D721Med (cell line): ENCODE results near the gene AP1S1.
"Not testable (repeated sequence)": the region's sequence is repeated elsewhere in the genome, so short reads cannot be mapped to it uniquely, and the experiment has no call there.

Experiments
- DNase-seq: peaks from one replicate; pipeline ENCODE4 v3.0.0; 2011; ENCODE audit warnings: low spot score; ENCODE audit not compliant: insufficient read length
- FAIRE-seq: peaks from 2 replicates; lab custom pipeline; 2011; peaks lifted over from hg19 to GRCh38; lab: Jason Lieb, UNC
- CTCF ChIP-seq: IDR thresholded peaks from 2 replicates; pipeline ENCODE4 v1.5.1; 2012; ENCODE audit warnings: mild to moderate bottlenecking, control low read depth; ENCODE audit not compliant: insufficient read depth; ENCODE audit errors: missing control alignments

AP1S1 gene

DNA sequence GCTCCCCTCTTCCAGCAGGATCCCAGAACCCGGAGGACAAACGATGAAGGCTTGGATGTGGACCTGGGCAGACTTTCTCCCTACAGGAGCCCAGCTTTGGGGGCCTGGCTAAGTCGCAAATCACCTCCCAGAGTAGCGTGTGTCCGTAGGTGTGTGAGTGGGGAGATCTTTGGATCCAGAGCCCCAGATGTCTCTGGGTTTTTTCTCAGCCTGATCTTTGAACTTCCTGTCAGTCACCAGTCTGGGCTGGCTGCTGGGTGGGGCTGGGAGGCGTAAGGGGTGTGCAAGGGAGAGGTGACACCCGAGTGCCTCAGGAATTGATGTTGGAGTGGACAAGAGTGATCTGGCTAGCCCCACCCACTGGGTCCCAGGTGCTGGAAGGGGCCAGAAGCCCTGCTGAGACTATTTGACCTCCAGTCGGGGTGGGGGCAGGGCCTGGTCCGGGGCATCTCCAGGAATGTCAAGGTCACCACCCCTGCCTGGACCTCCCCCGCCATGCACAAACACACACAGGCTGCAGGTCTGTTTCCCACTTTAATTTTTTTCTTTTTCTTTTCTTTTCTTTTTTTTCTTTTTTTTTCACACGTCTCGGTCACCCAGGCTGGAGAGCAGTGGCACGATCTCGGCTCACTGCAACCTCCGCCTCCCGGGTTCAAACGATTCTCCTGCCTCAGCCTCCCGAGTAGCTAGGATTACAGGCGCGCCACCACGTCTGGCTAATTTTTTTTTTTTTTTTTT is 46.8 kb downstream of the AP1S1 start, which contains the start of gene MOGAT3:
Gene MOGAT3 (minus strand): TSS at position 175 of the 738 bp plus-strand sequence. CDS start 182 bp downstream, outside the sequence.
- TF ChIP-seq CTCF, result no peak
- FAIRE-seq (no peak), DNase-seq (no peak)

GRCh38 chr7:101201695-101202602 is 47.7 kb downstream of the AP1S1 start:
- TF ChIP-seq CTCF, result no peak
- no peak for DNase-seq
- FAIRE-seq, result no peak

DNA sequence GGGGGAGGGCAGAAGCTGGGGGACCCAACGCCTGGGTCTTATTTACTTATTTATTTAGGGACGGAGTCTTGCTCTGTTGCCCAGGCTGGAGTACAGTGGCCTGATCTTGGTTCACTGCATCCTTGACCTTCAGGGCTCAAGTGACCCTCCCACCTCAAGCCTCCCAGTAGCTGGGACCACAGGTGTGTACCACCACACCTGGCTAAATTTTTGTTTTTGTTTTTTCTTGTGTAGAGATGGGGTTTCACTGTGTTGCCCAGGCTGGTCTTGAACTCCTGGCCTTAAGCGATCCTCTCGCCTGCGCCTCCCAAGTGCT is 48.3 kb downstream of the AP1S1 start:
- DNase-seq (no peak), FAIRE-seq (no peak)
- no peak for TF ChIP-seq CTCF

- not testable (repeated sequence) for FAIRE-seq, DNase-seq
Observed at GRCh38 chr7:101203740-101204738, 49.8 kb downstream of the AP1S1 start.

- FAIRE-seq (no peak), DNase-seq (no peak)
- TF ChIP-seq CTCF, result no peak
Observed at GRCh38 chr7:101205901-101206664, 51.8 kb downstream of the AP1S1 start.

- FAIRE-seq (no peak), DNase-seq (no peak)
- TF ChIP-seq CTCF, result no peak
Observed at GRCh38 chr7:101206665-101207042, 52.4 kb downstream of the AP1S1 start.
